Ascending aorta (tissue), 2 donors: ENCODE data around the gene CASP7. TPM values are rescaled to one million over a fixed set of nuclear protein-coding genes. Genes with fewer than 3 reads are reported as not detected.

Experiments
- DNase-seq, 2 donors: peaks; one replicate each; pipeline ENCODE4 v3.0.0-alpha.2; 2019; ENCODE audit warnings: low spot score in 2 of 2
- H3K27ac ChIP-seq, 2 donors: fragments of 200-600 bp; sonication (generic); one replicate each; pipeline ENCODE4 v1.5.1; 2016 to 2017; ENCODE audit warnings: mild to moderate bottlenecking in 1 of 2
- H3K27me3 ChIP-seq: fragments of 200-600 bp; sonication (generic); one replicate; pipeline ENCODE4 v1.5.1; 2017
- H3K36me3 ChIP-seq, 2 donors: fragments of 200-600 bp; sonication (generic); one replicate each; pipeline ENCODE4 v1.5.1; 2016
- H3K4me1 ChIP-seq, 2 donors: fragments of 200-600 bp; sonication (generic); one replicate each; pipeline ENCODE4 v1.5.1; 2016 to 2017; ENCODE audit warnings: mild to moderate bottlenecking in 1 of 2
- H3K4me3 ChIP-seq, 2 donors: fragments of 200-600 bp; sonication (generic); one replicate each; pipeline ENCODE4 v1.5.1; 2016 to 2017; ENCODE audit warnings: mild to moderate bottlenecking in 1 of 2
- H3K9me3 ChIP-seq, 2 donors: fragments of 200-600 bp; sonication (generic); one replicate each; pipeline ENCODE4 v1.5.1; 2016
- intact Hi-C: fragments of 100-400 bp; cut with DNase I; formaldehyde crosslinking; loops from one replicate; pipeline ENCODE4 v1.15.1; 2023
- total RNA-seq: library from RNA; depleted of rRNA; stranded (reverse); fragments of >200 nt; gene quantifications from one replicate; pipeline ENCODE4 v1.1.0, GENCODE V29; 2016
- TF ChIP-seq, protein P1 (sequence below), 3 experiments: fragments of 200-600 bp in 2 of 3; fragments of 450-650 bp in 1 of 3; sonication (generic) in 2 of 3; IDR thresholded peaks; one replicate each; pipeline ENCODE4 v1.5.1; 2016 to 2019; ENCODE audit warnings: antibody characterized with exemption in 3 of 3, mild to moderate bottlenecking in 1 of 3, moderate library complexity in 1 of 3

CASP7 gene
- total RNA-seq, 1 donor from 2014 or later: 27.2 TPM

DNA sequence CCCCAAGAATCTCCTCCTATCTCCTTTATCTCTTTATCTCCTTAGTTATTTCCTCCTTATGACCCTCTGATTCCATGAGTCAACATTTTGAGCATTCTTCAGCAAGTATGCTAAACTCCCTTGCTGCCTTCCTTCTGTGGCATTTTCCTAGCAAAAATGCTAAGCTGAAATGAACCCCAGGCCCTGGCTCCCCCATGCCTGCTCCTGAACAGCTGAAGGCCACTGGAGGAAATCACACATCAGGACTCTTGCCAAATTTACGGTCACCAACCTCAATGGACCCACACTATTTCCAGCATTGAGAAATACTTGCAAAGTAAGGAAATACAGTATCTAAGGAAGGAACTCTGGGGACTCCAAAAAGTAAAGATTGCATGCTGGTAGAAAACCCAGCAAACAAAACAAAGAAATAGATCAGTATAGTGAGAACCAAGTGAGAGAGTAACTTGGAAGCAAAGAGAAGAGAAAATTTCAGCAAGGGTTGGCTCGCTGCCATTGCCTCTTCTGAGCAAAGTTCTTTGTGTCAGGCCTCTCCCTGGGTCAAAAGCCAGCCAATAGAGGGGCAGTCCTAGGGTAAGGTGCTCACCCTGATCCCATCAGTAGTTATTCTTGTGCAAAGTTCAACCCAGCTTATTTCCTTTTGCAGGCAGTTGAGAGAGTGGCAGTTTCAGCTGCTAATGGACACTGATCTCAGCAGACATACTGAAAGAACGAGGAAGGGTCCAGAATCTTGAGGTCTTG is 66.7 kb downstream of the CASP7 start:
- Histone ChIP-seq H3K27me3 (no peaks in the 10 kb centered on the region), H3K36me3 (no peaks in the 10 kb centered on the region), H3K4me1 (no peaks in the 10 kb centered on the region), H3K9me3 (no peaks in the 10 kb centered on the region), H3K4me3 (no peak overlapping the region), H3K27ac (no peak overlapping the region)
- TF ChIP-seq, protein P1, sequence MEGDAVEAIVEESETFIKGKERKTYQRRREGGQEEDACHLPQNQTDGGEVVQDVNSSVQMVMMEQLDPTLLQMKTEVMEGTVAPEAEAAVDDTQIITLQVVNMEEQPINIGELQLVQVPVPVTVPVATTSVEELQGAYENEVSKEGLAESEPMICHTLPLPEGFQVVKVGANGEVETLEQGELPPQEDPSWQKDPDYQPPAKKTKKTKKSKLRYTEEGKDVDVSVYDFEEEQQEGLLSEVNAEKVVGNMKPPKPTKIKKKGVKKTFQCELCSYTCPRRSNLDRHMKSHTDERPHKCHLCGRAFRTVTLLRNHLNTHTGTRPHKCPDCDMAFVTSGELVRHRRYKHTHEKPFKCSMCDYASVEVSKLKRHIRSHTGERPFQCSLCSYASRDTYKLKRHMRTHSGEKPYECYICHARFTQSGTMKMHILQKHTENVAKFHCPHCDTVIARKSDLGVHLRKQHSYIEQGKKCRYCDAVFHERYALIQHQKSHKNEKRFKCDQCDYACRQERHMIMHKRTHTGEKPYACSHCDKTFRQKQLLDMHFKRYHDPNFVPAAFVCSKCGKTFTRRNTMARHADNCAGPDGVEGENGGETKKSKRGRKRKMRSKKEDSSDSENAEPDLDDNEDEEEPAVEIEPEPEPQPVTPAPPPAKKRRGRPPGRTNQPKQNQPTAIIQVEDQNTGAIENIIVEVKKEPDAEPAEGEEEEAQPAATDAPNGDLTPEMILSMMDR (IDR thresholded peaks at IDR 0.05): no peak
- intact Hi-C loops: no loop called here
- no peak for DNase-seq

GRCh38 chr10:113751181-113751732 is 71.5 kb downstream of the CASP7 start, which contains the start of gene PLEKHS1:
PLEKHS1 (plus strand) TSS chr10:113751682; CDS start chr10:113755278, 3,596 bp downstream.
- Histone ChIP-seq H3K9me3 (no peaks in the 10 kb centered on the region), H3K27me3 (no peaks in the 10 kb centered on the region), H3K4me3 (no peak within 1 kb of the TSS), H3K27ac (no peak within 1 kb of the TSS), H3K4me1 (no peaks in the 10 kb centered on the region), H3K36me3 (no peaks in the 10 kb centered on the region)
- no peak for DNase-seq
- intact Hi-C loops: no loop called here
- TF ChIP-seq, protein P1 (IDR thresholded peaks at IDR 0.05): no peak

GRCh38 chr10:113752553-113752952 is 72.8 kb downstream of the CASP7 start:
- TF ChIP-seq, protein P1 (IDR thresholded peaks at IDR 0.05): no peak
- intact Hi-C loops: no loop called here
- no peaks in the 10 kb centered on the region for H3K36me3 ChIP-seq
- H3K4me1 ChIP-seq: no peaks in the 10 kb centered on the region
- no peak overlapping the region for H3K4me3 ChIP-seq
- no peaks in the 10 kb centered on the region for H3K9me3 ChIP-seq
- H3K27ac ChIP-seq: no peak overlapping the region
- no peak for DNase-seq
- H3K27me3 ChIP-seq: no peaks in the 10 kb centered on the region

GRCh38 chr10:113753020-113753692 is 73.4 kb downstream of the CASP7 start:
- no peaks in the 10 kb centered on the region for H3K9me3 ChIP-seq
- intact Hi-C loops: no loop called here
- TF ChIP-seq, protein P1 (IDR thresholded peaks at IDR 0.05): no peak
- H3K27me3 ChIP-seq: no peaks in the 10 kb centered on the region
- no peak overlapping the region for H3K27ac ChIP-seq
- no peaks in the 10 kb centered on the region for H3K4me1 ChIP-seq
- H3K36me3 ChIP-seq: no peaks in the 10 kb centered on the region
- DNase-seq: no peak
- H3K4me3 ChIP-seq: no peak overlapping the region

DNA sequence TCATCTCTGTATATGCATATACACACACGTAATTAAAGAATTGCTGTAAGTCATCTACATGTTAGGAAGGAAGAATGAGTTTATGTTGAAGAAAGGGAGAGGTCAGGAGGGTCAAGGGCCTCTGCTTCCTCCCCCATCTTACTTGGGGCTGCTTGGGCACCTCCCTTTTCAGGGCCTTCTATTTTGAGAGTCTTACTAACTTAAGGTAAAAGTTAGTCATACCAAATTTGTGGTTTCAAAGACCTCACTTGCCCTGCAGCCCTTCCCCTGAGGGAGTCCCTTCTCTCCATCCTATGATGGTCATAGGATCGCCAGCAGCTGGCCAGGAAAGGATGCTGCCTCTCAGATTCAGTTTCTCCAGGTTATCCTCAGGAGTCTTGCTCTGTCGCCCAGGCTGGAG is 74.4 kb downstream of the CASP7 start:
- no peak for DNase-seq
- intact Hi-C loops: no loop called here
- Histone ChIP-seq H3K36me3 (no peaks in the 10 kb centered on the region), H3K27me3 (no peaks in the 10 kb centered on the region), H3K9me3 (no peaks in the 10 kb centered on the region), H3K27ac (no peak overlapping the region), H3K4me3 (no peak overlapping the region), H3K4me1 (no peaks in the 10 kb centered on the region)
- TF ChIP-seq, protein P1 (IDR thresholded peaks at IDR 0.05): no peak
